ENCODE measurements around the gene CC2D2A.
"Not testable (repeated sequence)": the region's sequence is repeated elsewhere in the genome, so short reads cannot be mapped to it uniquely, and the experiment has no call there.

Gene CC2D2A

DNA sequence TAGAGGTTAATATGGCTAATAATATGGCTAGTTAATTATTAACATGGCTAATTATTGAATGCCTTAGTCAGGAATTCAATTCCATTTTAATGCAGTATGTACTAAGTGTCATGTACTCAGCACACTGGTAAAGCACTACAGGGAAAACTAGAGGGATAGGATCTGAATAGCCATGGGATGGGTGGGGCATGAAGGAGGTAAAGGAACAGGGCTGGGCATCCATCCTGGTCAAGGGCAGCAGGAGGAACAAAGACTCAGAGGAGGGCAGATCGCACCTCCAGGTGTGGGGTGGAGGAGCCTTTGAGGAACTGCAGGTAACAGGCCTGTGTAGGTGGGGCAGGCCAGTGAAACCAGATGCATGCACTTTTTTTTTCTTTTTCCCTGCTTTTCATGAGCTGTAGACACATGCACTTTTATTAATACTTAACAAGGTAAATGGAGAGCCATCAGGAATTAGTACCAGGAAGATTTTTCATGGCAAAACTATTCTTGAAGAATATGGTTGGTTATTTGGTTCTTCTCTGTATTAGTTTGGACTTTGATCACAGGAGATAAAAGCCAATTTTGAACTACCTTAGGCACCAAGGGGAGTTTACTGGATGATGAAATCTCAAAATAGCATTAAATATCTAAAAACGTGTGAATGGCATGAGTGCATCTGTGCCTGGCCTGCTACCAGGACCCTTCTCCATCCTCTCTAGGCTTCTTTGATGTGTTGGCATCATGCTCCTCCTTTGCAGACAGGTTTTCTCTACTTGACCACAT is 88.3 kb downstream of the CC2D2A start:
- no peak for DNase-seq (ENCODE audit: low read depth)

DNA sequence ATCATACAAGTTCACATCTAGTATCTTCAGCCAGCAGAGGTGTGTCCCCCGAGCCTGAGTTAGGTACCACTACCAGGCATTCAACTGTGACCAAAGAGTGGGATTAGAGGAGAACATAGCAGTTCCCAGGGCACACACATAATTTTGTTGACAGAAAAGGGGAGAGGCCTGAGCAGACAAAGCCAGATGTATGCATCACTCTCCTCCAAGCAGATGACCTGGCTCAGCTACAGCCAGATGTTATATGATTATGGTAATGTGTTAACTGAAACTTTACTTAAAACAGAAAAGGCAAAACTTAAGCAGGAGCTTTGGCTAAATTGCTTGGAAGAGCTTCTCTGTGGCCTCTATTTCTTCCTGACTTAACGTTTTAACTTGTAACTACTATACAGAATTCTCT is 88.9 kb downstream of the CC2D2A start:
- no peak for DNase-seq (ENCODE audit: low read depth)

DNA sequence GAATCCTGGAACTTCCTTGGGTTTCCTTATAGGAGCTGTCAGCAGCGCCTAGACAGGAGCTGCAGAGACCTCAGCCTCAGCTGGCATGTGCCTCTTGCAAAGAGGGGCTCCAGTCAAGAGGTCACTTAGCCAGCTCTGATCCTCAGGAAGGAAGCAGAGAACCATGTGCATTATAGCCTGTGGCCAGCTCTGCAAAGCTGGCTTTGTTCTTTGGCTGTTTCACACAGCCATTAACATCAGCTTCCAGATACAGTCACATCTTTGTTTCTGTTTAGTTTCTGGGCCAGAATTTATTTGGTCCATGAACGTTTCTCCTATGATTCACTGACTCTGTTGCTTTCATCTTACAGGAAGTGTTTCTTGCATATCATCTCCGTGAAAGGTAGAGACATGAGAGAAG is 92.4 kb downstream of the CC2D2A start:
- DNase-seq (ENCODE audit: low read depth), result no peak

DNA sequence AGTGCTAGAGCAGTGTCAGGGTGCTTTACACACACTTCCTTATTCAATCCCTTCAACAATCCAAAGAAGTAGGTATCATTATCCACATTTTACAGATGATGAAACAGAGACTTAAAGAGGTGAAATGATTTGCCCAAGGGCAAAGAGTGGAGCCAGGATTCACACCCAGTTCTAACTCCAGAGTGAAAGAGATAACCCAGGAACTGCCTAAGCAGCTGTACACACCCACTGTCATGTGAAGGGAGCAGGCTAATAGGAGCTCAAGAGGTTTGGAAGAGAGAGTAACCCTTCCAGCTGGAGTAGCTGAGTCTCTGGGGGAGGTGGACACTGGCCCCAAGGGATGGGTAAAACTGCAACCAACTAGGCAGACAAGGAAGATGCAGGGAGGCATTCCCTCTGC is 92.9 kb downstream of the CC2D2A start:
- DNase-seq (ENCODE audit: low read depth), result no peak

DNA sequence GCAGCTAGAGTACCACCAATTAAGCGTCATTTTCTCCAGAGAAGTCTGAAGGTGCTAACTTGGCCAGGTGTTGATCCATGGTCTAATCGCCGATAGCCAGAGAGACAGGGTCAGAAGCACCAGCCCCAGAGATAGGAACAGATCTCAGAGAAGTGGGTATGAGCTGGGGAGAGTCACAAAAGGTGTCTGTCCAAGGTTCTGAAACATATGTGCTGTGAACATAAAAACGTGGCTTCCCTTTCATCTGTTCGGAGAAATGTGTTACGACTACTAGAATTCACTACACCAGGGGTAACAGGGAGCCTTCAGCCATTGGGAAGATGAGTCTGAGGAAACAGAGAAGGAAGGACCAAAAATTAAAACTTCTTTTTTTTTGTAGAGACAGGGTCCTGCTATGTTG is 94.2 kb downstream of the CC2D2A start:
- no peak for DNase-seq (ENCODE audit: low read depth)

DNA sequence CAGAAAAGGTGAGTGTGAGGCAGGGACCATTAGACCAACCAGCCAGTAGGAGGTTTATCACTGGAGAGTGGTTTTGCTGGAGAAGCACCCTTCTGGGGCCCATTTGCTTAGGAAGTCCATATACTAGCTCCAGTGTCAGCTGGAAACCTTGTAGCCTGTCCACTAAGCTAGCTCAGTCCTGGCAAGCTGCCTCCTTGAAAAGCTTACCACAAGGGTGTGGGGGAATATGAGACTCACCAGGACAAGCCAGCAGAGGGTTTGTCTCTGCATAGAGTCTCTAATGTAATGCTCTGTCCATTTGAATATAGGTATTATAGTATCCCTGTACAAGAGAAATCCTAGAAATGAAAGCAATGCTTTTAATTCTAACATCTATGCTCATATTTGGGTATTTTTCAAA is 99.1 kb downstream of the CC2D2A start:
- DNase-seq (ENCODE audit: low read depth), result no peak

DNA sequence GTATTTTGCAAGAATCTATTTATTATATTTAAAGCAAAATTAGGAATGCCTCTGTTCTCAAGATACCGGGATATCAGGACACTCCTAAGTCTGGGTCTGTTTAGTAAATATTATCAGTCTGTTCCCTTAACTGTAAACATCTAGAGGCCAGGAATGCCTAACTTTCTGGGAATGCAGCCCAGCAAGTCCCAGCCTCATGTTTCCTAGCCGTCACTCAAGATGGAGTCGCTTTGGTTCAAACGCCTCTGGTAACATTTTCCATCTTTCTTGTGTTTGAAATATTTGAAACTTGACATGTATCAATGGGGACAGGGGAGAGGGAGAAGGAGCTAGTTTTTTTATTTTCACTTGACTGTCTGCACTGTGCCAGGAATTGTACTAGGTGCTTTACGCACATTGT is 100.1 kb downstream of the CC2D2A start:
- DNase-seq (ENCODE audit: low read depth), result no peak

DNA sequence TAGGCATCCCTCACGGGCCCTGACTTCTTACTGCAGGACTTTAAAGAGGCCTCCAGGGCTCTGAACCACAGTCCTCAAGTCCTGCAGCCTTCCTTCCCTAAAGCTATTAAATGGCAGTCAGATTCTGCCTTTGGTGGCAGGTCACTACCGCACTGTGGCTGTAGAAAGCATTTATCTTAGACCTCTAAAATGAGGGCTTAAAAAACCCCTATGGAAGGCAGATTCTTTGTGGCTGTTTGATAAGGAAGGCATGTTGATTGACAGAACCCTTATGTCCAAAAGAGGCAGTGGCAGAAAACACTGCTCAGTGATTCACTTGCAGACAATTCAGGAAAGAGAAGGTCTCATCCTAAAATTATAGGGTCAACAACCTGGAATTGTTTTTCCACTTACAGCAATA is 106.3 kb downstream of the CC2D2A start:
- DNase-seq (ENCODE audit: low read depth), result no peak

DNA sequence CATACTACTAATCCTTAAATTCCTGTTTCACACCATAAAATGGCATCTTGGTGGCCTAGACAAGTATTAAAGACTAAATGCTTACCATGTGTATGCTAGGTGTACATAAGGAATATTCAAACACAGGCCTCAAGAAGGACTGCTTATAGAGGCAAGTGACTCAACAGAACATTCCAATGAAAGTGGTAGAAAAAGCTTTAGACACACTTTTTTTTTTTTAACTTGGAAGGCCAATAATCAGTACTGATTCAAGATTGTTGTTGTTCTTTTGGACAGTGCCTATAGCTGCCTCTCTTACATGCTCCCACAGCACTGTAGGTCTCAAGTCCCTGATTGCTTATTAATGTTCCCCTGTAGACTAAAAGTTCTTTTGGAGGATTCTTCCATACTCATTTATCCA is 107.8 kb downstream of the CC2D2A start:
- peak; percentile 11 for DNase-seq (ENCODE audit: low read depth)

DNA sequence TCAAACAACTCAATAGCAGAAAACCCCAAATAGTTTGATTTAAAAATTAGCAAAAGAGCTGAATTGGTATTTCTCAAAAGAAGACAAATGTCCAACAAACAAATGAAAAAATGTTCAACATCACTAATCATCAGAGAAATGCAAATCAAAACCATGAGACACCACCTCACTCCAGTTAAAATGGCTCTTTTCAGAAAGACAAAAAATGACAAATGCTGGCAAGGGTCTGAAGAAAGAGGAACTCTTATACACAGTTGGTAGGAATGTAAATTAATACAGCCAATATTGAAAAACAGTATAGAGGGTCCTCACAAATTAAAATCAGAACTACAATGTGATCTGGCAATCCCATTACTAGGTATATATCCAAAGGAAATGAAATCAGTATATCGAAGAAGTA is 115.1 kb downstream of the CC2D2A start:
- DNase-seq (ENCODE audit: low read depth), result no peak

DNA sequence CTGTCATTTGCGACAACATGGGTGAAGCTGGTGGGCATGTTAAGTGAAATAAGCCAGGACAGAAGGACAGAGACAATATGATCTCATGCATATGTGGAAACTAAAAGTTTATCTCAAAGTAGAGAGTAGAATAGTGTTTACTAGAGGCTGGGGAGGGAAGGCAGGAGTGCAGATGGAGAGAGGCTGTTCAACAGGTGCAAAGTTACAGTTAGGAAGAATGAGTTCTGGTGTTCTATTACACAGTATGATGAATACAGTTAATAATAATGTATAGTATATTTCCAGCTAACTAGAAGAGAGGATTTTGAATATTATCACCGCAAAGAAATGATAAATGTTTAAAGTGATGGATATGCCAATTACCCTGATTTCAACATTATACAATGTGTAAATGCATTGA is 115.6 kb downstream of the CC2D2A start:
- DNase-seq (ENCODE audit: low read depth), result no peak

DNA sequence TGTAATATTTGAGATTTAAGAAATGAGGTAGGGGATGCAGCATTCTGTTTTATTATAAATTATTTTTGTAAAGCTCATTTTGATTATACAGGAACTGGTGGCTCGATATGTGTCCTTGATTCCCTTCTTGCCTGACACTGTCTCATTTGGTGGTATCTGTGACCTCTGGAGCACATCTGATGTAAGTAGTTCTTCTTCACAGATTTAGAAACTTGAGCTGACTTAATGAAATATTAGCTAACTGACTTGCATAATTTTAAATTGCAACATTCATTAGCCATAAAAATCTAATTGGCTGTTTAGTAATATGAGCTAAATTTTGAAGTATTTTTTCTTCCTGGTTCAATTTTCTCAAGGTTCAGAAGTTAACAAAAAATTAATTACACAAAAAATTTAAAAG is 116.4 kb downstream of the CC2D2A start:
- peak; percentile 3 for DNase-seq (ENCODE audit: low read depth)

DNA sequence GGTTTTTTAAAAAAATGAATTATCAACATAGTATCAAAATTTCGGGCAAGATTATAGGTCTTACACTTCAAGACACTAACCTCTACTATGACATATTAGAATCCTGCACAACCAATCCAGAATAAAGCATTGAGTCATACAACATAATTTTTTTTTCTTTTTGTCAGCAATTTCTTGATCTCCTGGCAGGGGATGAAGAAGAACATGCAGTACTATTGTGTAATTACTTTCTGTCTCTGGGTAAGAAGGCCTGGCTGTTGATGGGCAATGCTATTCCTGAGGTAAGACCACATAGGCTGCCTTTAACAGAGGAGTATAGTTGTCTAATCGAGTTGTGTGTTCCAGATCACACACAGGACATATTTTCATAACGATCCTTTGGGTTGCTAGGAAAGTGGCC is 118.0 kb downstream of the CC2D2A start:
- peak; percentile 3 for DNase-seq (ENCODE audit: low read depth)

DNA sequence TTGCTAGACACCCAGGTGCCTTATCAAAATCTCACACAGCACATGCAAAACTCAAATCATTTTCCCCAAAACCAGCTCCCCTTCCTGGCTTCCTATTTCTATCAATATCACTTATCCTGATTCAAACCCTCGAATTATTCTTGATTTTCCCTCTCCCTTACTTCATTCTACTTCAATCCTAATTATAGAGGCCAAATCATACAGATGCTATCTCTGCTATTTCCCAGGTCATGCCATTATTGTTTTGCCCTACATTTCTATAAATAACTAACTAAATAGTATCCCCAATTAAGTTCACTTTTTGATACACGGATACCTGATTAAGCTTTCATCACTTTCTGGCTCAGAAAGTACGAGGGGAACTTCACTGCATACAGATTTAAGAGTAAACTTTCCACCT is 123.1 kb downstream of the CC2D2A start:
- DNase-seq (ENCODE audit: low read depth), result no peak

DNA sequence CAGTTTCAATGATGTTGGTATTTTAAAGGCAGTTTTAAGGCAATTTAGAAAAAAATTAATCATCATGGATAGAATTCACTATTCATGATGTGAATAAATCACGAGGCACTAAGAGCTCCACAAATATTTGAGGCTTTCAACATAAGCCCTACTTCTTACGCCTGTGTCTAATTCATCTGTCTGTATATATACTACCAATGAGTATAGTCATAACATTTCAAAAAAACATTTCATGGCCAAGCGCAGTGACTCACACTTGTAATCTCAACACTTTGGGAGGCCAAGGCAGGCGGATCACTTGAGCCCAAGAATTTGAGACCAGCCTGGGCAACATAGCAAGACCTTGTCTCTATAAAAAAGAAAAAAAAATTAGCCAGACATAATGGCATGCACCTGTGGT is 129.0 kb downstream of the CC2D2A start:
- DNase-seq (ENCODE audit: low read depth), result no peak

DNA sequence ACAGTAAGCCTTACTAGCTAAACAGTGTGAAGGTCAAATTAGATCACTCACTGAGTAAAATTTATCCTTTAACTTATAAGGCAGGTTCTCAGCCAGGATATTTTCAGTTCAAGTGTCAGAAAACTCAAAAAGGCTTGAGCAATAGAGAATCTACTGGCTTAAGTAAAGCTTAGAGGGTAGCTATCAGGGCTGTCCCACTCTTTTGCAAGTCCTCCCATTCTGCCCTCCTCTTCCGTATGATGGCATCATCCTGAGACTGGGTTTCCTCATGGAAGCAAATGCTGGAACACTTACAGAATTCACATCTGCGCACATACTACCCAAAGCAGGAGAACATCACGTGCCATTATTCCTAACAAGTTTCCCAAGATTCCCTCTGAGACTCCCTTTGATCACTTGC is 130.5 kb downstream of the CC2D2A start:
- no peak for DNase-seq (ENCODE audit: low read depth)

DNA sequence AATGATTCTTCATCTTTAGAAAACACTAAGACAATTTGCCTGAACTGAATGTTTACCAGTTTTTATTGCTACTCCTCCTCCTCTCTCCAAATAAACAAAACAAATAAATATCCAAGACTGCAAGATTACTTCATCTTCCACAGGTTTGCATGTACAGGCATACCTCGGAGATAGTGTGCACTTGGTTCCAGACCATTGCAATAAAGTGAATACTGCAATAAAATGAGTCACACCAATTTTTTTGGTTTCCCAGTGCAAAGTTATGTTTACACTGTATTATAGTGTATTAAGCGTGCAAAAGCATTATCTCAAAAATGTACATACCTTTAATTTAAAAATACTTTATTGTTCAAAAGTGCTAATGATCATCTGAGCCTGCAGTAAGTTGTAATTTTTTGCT is 132.2 kb downstream of the CC2D2A start:
- DNase-seq (ENCODE audit: low read depth), result no peak

DNA sequence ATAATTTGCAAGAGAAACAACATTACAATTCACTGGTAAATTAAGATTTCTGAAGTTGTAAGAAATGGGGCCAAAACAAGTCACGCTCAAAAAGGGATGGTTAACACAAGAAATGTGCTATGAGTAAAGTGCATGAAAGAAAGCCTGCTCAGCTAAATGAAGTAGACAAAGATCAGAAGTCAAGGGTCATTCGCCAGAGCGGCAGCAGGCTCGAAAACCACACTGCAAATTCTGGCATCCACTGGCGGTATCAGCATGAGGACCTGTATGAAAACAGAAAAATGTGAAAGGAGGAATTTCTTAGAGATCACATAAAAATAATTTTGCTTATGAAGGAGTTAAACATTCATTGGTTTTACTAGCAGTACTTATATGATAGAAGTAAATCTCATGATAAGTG is 135.9 kb downstream of the CC2D2A start:
- DNase-seq (ENCODE audit: low read depth), result no peak

DNA sequence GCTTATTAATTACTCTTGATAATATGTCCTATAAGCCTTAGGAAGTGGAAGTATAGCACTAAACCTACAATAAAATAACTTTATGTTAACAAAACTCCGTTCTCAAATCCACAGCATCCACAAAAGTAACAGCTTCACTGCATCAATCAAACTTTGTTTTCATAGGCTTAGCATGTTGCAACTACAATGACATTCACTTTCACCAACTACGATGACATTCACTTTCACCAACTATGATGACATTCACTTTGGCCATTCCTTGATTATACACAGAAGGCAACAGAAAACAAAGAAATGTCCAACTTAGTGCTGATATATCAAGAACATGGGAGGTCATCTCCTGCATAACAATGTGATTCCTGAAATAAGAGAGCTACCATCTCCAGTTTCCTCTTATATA is 141.2 kb downstream of the CC2D2A start:
- no peak for DNase-seq (ENCODE audit: low read depth)

DNA sequence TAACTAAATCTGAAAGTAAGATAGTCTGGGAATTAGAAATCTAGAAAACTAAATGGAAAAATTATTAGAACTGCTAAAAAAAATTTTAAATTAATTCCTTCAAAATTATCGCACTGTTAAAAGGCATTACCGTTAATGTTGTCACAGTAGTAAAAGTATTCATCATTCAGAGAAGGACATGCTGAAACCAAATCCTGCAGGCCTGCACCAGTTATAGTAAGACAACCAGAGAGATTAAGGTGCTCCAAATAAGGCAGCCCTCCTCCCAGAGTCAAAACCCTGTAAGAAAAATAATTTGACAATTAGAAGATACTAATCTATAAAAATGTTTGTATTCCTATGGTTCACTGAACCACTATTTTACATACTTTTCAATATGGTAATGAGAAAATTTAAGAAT is 142.5 kb downstream of the CC2D2A start:
- no peak for DNase-seq (ENCODE audit: low read depth)

DNA sequence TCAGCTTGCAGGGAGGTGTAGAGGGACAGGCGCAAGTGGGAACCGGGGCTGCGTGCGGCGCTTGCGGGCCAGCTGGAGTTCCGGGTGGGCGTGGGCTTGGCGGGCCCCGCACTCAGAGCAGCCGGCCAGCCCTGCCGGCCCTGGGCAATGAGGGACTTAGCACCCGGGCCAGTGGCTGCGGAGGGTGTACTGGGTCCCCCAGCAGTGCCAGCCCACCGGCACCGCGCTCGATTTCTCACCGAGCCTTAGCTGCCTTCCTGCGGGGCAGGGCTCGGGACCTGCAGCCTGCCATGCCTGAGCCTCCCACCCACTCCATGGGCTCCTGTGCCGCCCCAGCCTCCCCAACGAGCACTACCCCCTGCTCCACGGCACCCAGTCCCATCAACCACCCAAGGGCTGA is 145.2 kb downstream of the CC2D2A start:
- DNase-seq (ENCODE audit: low read depth), result not testable (repeated sequence)

DNA sequence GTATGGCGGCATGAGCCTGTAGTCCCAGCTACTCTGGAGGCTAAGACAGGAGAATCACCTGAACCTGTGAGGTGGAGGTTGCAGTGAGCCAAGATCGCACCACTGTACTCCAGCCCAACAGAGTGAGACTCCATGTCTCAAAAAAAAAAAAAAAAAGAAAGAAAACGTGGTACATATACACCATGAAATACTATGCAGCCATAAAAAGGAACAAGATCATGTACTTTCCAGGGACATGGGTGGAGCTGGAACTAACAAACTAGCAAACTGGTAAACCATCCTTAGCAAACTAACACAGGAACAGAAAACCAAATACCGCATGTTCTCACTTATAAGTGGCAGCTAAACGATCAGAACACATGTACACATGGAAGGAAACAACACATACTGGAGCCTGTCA is 147.7 kb downstream of the CC2D2A start:
- DNase-seq (ENCODE audit: low read depth), result not testable (repeated sequence)

DNA sequence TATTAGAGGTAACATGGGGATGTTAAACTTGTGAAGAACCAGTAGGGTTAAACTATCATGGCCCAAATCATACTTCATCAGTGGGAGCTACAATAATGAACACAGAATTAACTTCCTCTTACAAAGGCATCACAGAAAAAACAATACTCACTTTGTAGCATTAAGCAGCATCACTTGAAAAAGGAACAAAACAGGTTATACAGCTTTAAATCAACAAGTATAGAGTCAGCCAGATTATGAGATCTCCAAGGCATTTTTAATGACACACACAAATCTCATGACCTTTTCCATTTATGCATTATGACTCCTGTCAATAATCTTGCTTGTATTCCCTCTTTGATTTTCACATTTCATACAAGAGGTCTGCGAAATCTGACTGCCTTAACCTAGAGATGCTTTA is 167.1 kb downstream of the CC2D2A start:
- DNase-seq (ENCODE audit: low read depth), result no peak

DNA sequence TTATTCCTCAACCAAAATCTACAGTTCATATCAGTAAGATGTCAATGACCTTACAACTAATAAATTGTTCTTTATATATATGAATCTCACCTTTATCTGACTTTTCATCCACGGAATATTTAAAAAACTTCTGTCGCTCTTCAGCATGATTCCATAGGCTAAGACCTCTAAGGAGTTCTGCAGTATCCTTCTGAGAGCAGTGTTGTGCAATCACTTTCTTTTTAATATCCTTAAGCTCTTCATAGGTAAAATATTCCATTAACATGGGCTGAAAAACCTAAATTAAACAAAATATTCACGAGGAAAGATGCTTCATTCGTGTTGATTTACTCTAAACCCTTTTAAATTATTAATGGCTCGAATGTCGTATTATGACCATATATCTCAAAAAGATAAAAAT is 168.7 kb downstream of the CC2D2A start:
- DNase-seq (ENCODE audit: low read depth), result no peak

DNA sequence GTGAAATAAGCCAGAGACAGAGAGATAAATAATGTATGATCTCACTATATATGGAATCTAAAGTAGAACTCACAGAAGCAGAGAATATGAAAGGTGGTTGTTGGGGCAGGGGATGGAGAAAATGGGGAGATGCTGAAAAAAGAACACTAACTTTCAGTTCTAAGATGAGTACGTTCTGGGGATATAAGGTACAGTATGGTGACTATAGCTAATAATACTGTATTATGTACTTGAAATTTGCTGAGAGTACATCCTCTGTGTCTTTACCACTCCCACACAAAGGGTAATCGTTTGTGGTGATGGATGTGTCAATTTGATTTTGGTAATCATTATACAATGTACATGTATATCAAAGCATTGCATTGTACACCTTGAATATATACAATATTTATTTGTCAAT is 178.9 kb downstream of the CC2D2A start:
- DNase-seq (ENCODE audit: low read depth), result no peak

All from GM04503 (cell line).